ENCODE measurements around the gene CAV1.

- TF ChIP-seq CTCF (IDR thresholded peaks at IDR 0.05) (no peak), POLR2AphosphoS5 (IDR thresholded peaks at IDR 0.05) (no peak)
Measured at GRCh38 chr7:116597384-116597783, 72.5 kb downstream of the CAV1 start.
